UCSD-AML1 (cell line): ENCODE data around the gene BLVRB.
"Not testable (repeated sequence)": the region's sequence is repeated elsewhere in the genome, so short reads cannot be mapped to it uniquely, and the experiment has no call there.

Experiments used
- DNase-seq: peaks from one replicate; lab custom pipeline; 2025; ENCODE audit not compliant: unreplicated experiment; lab: John Stamatoyannopoulos, UW

The BLVRB gene

DNA sequence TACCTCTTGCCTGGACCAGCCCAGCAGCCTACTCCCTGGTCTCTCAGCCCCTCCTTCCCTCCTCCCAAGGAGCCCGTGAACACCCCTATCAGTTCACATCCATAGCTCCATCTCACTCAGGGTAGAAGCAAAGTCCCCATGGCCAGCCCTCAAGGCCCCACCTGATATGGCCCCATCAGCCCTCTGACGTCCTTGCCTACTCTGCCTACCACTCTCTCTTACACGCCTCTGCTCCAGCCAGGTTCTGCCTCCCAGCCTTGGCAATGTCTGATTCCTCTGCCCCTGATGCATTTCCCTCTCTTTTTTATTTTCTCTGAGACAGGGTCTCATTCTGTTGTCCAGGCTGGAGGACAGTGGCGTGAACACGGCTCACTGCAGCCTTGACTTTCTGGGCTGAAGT is 13.5 kb downstream of the BLVRB start:
- DNase-seq, result no peak

DNA sequence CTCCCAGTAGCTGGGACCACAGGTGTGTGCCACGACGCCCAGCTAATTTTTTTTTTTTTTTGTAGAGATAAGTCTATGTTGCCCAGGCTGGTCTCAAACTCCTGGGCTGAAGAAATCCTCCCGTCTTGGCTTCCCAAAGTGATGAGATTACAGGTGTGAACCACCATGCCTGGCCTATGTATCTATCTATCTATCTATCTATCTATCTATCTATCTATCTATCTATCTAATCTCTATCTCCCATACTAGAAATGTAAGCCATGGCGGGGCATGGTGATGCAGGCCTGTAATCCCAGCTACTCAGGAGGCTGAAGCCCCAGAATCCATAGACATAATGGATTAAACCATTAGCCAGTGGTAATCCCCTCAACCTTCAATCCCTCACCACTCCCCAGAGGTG is 14.9 kb downstream of the BLVRB start:
- DNase-seq, result no peak

DNA sequence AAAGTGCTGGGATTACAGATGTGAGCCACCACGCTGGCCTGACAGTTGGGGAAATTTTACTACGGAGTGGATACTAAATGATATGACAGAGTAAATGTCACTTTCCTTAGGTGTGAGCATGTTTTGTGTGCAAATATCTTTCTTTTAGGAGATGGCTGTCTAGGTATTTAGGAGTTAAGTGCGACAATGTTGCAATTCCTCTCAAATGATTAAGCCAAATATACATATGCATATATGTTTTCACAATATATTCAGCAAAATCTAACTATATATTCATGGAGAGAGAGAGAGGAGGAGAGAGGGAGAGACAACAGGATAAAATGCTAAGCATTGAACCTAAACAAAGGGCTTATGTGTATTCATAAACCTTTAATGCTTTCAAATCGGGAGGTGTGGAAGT is 16.0 kb downstream of the BLVRB start:
- DNase-seq, result no peak

DNA sequence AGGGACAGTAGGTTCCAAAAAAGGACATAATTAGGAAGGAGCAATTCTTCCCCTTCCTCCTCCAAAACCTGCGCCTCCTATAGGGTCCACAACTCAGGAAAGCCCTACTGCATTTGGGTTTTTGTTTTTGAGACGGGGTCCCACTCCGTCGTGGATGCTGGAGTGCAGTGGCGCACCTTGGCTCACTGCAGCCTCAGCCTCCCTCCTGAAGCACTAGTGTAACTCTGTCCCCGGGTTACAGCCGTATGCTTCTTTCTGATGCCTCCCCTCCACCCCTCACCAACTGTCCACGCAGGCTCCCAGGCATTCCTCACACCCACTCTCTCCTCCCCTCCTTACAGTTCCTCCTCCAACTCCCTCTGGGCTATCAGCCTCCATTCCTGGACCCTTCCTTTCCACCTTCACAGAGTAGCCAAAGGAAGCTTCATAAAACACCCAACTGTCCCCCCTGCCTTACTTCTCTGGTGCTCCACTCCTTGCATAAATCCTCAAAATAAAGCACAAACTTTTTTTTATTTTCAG is 19.2 kb downstream of the BLVRB start:
- no peak for DNase-seq

DNA sequence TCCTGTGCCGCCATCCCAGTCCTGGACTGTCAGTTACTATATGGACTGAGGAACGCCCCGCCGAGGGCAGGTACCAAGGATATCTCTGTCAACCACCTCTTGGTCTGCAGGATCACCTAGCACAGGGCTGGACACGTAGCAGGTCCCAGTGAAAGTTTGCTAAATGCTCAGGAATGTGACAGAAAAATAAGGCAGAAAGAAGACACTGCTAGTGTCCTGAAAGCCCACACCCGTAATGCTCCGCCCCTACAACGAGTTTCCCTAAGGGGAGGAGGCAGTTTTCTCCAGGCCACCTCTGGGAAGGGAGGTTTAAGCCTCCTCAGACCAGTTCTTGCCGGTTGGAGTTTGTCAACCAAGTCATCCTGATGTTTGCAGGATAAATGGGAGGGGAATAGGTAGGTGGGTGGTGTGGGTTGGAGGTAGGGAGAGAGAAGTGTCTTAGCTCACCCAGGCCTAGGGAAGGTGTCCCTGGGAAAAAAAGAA is 19.7 kb downstream of the BLVRB start:
- DNase-seq, result no peak

DNA sequence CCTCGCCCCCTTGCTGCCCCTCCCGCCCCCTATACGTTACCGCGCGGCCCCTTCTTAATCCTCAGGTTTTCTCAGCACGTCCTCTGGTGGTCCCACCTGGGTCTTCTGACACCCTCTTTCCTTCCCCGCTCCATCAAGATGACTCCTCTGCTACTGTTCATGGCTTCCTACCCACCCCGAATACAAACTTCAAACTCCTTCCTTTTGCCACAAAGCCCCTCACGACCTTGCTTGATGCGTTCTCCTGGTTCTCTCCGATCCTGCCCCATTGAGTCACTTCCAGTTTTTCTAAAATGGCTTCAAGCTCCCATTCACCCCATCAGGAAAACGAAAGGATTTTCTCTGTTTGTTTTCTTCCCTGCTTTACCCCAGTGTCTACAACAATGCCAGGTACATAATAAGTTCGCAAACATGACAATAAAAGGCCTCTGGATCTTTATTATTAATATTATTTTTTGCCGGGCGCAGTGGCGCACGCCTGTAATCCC is 20.7 kb downstream of the BLVRB start:
- no peak for DNase-seq

DNA sequence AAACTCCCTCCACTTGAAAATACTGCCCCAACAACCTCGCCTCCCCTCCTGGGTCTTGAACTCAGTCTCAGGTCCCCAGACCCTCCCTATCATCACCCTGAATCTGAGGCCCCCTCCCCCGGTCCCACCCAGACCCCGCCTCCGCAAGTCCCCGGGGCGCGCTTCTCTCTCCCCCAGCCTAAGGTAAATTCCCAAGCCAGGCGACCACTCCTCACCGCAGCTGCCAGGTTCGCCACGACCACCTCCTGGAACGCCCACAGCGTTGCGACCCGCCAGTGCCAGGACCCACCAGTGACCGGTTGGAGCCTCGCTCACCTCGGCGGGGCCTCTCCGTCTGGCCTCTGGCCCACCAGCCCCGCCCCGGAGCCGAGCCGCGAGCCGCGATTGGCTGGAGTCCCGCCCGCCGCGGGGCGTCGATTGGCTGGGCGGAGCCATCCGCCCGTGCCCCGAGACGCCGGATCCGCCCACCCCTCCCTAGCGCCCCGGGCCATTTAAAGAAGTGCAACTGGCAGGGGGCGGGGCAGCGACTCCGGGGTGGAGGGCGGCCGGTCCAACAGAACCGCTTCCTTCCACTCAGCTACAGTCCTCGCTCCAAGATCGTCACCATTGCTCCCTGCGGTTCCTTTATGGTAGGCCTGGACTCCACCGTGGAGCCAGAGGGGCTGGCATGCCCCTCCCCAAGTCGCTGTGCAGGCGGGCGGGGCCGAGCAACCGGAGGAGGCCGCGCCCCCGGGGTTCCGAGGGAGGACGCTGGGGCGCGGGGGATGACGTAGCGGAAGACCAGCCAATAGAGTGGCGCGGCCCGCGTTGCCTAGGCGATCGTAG is 21.3 kb downstream of the BLVRB start, which contains the start of gene SERTAD3:
SERTAD3 (minus strand) TSS at position 336 of the 825 bp plus-strand sequence. CDS start 2,255 bp downstream, outside the sequence.
- DNase-seq, result peak; percentile 98

DNA sequence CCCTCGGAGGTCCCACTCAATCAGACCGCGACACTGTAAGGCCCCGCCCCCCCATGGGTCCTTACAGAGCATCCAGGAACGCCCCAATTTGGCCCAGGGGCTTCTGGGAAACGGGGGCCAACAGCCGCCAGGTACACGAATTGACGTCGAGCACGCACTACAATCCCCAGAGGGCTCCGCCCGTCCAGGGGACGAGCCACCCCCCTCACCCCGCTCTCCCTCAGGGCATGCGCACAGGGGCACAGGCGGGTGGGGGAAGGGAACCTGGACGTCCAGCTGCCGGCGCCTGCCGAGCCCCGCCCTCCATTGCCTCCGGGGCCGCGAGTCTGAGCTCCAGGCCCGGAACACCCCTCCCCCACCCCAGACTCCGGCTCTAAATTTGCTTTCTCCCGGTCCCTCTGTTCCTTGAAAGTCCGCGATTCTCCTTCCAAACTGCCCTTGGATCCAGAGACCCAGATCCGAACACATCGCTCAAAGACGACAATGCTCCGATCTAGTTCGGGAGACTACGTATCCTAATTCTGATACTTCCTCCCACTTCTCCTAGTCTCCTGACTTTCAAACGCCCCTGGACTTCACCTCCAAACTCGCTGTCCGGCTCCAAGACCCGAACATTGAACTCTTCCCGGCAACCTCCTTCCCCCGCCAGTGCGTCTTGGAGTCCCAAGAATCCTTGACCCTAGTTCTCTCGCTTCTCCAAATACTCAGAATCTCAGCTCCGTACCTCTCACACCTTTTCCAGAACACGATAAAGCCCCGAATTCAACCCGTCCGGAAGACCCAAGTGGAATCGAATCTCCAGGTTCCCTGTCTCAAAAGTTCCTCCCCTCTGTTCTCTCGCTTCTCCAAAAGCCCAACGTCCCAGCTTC is 22.2 kb downstream of the BLVRB start:
- peak; percentile 100 for DNase-seq

DNA sequence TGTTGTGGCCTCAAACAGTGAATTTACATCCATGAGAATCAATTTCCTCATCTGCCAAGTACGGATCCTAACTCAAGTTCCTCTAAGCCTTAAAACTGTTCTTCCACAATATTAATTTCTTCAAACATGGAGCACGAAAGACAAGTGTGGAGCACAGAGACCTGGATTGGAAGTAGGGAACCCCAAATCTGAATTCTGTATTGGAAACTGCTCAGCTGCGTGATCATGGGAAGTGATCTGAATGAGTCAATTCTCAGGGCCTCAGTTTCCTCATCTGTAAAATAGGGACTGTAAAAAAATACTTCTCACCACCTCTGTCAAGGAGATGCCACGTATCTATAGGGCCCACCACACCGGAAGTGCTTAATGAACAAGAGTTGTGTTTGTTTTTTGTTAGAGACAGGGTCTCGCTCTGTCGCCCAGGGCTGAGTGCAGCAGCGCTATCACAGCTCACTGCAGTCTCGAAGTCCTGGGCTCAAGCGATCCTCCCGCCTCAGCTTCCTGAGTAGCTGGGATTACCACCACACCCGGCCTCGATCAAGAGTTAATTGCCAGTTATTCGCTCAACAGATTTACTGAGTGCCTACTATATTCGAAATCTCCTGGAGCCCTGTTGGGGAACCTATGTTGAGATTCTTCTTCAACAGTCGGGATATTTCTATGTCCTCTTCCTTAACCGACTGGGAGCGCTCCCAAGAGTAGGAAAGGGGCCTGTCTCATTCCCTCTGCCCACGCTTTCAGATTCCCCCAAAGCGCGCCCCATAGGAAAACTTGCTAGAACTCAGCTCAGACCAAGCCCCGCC is 23.0 kb downstream of the BLVRB start:
- DNase-seq, result no peak

DNA sequence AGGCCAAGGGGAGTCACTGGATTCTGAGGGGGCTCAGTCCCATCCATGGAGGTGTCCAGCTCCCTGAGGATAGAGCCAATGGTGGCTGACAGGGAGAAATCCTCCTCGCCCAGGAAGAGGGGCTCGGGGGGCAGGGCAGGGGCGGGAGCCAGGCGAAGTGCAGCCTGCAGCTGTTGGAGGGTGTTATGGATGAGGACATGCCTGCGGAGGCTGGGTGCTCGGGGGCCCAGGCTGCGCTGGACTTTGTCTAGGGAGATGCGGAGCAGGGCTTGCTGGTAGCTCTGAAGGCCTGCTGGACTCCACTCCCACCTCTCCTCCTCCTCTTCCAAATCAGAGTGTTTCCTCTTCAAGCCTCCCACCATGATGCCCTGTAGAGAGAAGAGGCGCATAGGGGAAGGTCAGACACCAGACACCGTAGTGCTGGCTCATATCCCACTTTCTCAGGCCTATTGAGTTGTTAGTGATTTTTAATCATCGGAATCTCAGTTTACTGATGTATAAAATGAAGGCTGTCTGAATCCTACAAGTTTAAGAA is 23.8 kb downstream of the BLVRB start:
- no peak for DNase-seq

DNA sequence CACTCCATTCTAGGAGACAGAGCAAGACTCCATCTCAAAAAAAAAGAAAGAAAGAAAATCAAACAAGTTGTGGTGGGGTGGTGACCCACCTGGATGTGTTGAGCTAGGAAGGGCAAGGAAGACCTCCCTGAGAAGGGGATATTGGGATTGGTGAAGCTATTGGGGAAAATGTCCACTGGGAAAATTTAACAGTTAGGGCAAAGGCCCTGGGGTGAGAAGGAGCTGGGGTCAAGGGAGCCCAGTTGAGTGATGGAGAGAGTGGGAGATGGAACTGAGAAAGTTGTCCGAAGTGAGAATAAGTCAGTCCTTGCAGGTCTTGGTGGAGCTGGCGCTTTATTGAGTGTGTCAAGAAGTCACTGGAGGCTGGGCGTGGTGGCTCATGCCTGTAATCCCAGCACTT is 27.3 kb downstream of the BLVRB start:
- DNase-seq, result no peak

DNA sequence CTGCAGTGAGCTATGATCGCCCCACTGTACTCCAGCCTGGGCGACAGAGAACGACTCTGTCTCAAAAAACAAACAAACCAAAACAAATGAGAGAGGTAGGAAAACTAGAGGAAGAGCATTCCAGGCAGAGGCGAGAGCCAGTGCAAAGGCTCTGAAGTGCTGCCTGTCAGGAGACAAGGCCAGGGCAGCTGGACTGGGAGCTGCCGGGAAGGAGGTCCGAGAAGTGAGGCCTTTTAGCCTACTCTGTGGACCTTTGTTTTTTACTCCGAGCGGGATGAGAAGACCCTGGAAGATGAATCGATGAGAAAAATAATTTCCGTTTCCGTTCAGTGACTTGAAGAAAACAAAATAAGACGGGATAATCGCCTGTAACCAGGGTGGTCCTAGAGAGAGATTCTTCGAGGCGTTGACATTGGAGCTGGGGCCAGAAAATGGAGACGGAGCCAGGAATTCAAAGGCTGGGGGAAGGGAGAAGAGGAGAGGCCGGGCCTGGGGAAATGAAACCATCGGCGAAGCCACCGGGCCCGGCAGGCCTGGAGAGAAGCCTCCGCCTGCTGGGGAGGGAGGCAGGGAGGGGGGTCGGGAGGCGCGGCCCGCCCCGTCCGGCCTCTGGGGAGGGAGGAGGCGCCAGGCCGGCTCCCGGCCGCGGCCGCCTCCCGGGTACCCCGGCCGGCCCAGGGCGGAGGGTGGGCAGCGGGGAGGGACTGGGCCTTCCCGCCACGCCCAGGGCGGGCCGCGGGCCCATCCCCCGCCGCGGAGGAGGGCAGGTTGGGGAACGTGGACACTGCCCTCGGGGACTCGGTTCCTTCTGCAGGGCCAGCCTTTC is 31.9 kb downstream of the BLVRB start:
- DNase-seq, result peak; percentile 87

DNA sequence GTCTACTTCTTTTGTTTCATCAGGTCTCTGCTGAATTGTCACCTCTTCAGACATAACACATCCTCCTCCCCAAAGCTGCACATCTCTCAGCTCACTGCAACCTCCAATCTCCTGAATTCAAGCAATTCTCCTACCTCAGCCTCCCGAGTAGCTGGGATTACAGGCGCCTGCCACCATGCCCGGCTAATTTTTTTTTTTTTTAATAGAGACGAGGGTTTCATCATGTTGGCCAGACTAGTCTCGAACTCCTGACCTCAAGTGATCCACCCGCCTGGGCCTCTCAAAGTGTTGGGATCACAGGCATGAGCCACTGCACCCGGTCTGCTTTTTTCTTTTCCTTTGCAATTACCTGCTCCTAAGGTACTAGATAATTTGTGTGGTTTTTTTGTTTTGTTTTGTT is 32.8 kb downstream of the BLVRB start:
- not testable (repeated sequence) for DNase-seq

DNA sequence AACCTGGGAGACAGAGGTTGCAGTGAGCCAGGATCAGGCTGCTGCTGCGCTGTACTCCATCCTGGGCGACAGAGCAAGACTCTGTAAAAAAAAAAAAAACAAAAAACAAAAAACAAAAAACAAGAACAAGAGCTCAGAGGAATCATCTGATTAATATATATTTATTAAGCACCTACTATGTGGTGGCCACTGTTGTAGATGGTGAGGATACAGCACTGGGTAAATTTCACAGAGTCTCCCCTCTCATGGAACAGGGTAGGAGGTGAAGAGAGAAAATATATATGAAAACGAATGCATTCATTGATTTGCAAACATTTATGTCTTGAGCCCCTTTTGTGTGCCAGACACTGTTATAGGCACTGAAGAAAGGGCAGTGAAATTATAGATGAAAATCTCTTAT is 33.8 kb downstream of the BLVRB start:
- DNase-seq, result no peak

DNA sequence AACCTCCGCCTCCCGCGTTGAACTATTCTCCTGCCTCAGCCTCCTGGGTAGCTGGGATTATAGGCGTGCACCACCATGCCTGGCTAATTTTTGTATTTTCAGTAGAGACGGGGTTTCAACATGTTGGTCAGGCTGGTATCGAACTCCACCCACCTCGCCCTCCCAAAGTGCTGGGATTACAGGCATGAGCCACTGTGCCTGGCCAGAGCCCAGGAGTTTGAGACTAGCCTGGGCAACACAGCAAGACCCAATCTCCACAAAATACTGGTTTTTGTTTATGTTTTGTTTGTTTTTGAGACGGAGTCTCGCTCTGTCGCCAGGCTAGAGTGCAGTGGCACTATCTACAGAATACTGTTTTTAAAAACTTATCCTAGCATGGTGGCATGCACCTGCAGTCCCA is 35.3 kb downstream of the BLVRB start:
- DNase-seq, result not testable (repeated sequence)

DNA sequence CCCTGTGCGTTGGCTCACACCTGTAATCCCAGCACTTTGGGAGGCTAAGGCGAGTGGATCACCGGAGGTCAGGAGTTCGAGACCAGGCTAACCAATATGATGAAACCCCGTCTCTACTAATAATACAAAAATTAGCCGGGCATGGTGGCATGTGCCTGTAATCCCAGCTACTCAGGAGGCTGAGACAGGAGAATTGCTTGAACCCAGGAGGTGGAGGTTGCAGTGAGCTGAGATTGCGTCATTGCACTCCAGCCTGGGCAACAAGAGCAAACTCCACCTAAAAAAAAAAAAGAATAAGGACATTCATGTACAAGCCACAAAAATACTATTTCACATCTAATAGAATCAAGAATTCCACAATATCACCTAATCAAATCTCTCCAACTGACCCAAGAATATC is 37.3 kb downstream of the BLVRB start:
- DNase-seq, result not testable (repeated sequence)

DNA sequence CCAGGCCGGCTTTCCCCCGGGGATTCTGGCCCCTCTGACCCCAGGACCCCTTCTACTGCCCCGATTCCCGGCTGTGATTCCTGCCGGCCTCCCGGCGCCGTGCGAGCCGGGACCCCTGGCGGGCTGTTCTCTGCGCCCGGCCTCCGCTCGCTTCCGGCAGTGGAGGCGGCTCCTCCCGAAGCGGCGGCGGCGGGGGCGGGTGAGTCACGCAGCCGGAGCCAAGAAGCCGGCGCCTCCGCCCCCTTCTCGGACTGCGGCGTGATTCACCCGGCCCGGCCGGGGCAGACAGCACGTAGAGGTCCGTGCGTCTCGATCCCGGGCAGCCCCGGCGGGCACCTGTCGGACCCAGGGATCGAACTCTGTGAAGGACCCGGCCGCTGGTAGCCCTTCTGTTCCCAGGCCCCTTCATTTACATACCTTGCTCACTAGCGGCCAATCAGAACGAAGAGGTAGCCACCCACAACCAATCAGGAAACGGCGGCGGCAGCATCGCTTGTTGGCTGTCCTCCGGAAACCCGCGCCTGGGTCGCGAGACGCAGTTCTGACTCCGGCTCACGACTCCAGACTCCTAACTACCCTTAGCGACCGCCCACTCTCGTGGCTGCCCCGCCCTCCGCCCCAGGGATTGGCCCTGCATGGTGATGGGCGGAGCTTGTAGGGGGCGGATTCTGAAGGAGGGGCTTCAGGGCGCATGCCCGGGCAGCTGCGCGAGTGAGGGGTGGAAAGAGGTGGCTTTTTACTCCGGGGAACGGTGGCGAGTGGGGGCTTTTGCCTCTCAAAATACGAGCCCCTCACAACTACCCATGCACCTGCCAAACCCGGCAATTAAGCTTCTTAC is 39.9 kb downstream of the BLVRB start, which contains the start of gene SERTAD1:
SERTAD1 (minus strand) TSS at position 543 of the 838 bp plus-strand sequence. CDS start 2,446 bp downstream, outside the sequence.
- DNase-seq, result peak; percentile 99

DNA sequence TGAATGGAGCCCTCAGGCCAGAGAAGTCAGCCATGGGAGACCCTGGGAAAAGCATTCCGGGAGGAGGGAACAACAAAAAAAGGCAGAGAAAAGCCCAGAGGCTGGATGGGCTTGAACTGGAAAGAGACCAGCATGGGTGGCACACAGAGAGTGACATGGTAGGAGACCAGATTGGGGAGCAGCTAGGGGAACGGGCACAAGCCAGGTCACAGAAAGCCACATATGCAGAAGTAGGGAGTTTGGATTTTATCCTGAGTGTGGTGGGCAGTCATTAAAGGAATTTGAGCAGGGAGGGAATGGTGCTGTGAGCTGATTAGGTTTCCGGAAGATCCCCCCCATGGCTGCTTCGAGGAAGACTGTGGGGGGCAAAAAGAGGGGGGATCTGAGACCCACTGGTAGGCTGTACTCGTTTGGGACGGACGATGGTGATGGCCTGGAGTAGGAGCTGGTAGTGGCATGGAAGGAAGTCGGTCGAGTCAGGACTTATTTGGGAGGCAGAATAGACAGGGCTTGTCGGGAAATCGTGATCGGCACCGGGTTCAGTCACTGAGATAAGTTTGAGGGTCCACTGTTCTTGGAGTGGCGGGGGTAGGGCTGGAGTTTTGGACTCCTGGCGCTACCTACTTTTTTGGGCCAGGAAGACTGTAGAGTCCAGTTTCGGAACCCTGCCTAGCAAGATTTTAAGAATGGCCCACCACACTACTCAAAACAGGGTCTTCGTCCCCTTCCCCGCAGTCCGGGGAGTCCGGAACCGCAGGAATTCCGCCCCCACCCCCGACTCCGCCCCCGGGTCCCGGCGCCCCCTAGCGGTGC is 40.7 kb downstream of the BLVRB start:
- peak; percentile 57 for DNase-seq
